Liver (tissue), 9 donors: Measurements from ENCODE around the gene TMEM170B. TPM values are rescaled to one million over a fixed set of nuclear protein-coding genes. Genes with fewer than 3 reads are reported as not detected.

Source experiments
- DNase-seq: peaks from one replicate; pipeline ENCODE4 v3.0.0-alpha.2; 2017; ENCODE audit warnings: low spot score
- H3K27ac ChIP-seq, 2 donors: one replicate each; pipeline ENCODE4 v1.7.0; 2013; ENCODE audit warnings: inconsistent platforms in 2 of 2, low read length in 2 of 2, control low read depth in 1 of 2, low read depth in 1 of 2, mild to moderate bottlenecking in 1 of 2
- H3K27me3 ChIP-seq, 4 donors: one replicate each; pipeline versions ENCODE4 v1.6.1 to v1.7.0; 2013; ENCODE audit warnings: low read length in 3 of 4, inconsistent platforms in 1 of 4, mild to moderate bottlenecking in 1 of 4, moderate library complexity in 1 of 4; ENCODE audit not compliant: control insufficient read depth in 4 of 4, insufficient read depth in 4 of 4
- H3K36me3 ChIP-seq, 4 donors: one replicate each; pipeline versions ENCODE4 v1.6.1 to v1.7.0; 2013; ENCODE audit warnings: low read length in 3 of 4, mild to moderate bottlenecking in 3 of 4, low read depth in 1 of 4, moderate library complexity in 1 of 4; ENCODE audit not compliant: control insufficient read depth in 4 of 4, insufficient read depth in 3 of 4
- H3K4me1 ChIP-seq, 4 donors: one replicate each; pipeline versions ENCODE4 v1.6.1 to v1.7.0; 2013; ENCODE audit warnings: low read length in 3 of 4, mild to moderate bottlenecking in 3 of 4, moderate library complexity in 1 of 4; ENCODE audit not compliant: control insufficient read depth in 4 of 4, insufficient read depth in 4 of 4
- H3K4me3 ChIP-seq, 3 donors: one replicate each; pipeline versions ENCODE4 v1.6.1 to v1.7.0; 2013; ENCODE audit warnings: low read length in 3 of 3, control low read depth in 1 of 3, low read depth in 1 of 3, mild to moderate bottlenecking in 1 of 3
- H3K9ac ChIP-seq, 2 donors: one replicate each; pipeline ENCODE4 v1.7.0; 2013; ENCODE audit warnings: low read length in 2 of 2, mild to moderate bottlenecking in 2 of 2, moderate library complexity in 2 of 2, control low read depth in 1 of 2, low read depth in 1 of 2
- H3K9me3 ChIP-seq, 4 donors: one replicate each; pipeline versions ENCODE4 v1.6.1 to v1.7.0; 2013; ENCODE audit warnings: low read length in 3 of 4; ENCODE audit not compliant: control insufficient read depth in 4 of 4
- EGR1 ChIP-seq, 2 donors: IDR thresholded peaks; 2 replicates each; pipeline ENCODE4 v1.6.1; 2016 to 2018; ENCODE audit warnings: antibody characterized with exemption in 2 of 2, low read depth in 2 of 2
- FOXA1 ChIP-seq: IDR thresholded peaks from 2 replicates; pipeline ENCODE4 v1.6.1; 2016; ENCODE audit warnings: antibody characterized with exemption
- FOXA2 ChIP-seq: IDR thresholded peaks from 2 replicates; pipeline ENCODE4 v1.6.1; 2016; ENCODE audit warnings: antibody characterized with exemption
- HNF4A ChIP-seq, 2 donors: conservative IDR thresholded peaks; 2 replicates each; pipeline ENCODE4 v1.6.1; 2016; ENCODE audit warnings: antibody characterized with exemption in 2 of 2, mild to moderate bottlenecking in 2 of 2
- HNF4G ChIP-seq: IDR thresholded peaks from 2 replicates; pipeline ENCODE4 v1.6.1; 2016; ENCODE audit warnings: antibody characterized with exemption
- JUND ChIP-seq, 2 donors: IDR thresholded peaks; 2 replicates each; pipeline ENCODE4 v1.6.1; 2016; ENCODE audit warnings: antibody characterized with exemption in 2 of 2
- NR2F2 ChIP-seq: IDR thresholded peaks from 2 replicates; pipeline ENCODE4 v1.6.1; 2016; ENCODE audit warnings: antibody characterized with exemption
- RAD21 ChIP-seq, 2 donors: IDR thresholded peaks; 2 replicates each; pipeline ENCODE4 v1.6.1; 2016; ENCODE audit warnings: antibody characterized with exemption in 2 of 2, mild to moderate bottlenecking in 2 of 2
- RXRA ChIP-seq, 2 donors: IDR thresholded peaks; 2 replicates each; pipeline ENCODE4 v1.6.1; 2017 to 2018; ENCODE audit warnings: antibody characterized with exemption in 2 of 2, mild to moderate bottlenecking in 1 of 2
- SP1 ChIP-seq: IDR thresholded peaks from 2 replicates; pipeline ENCODE4 v1.6.1; 2018; ENCODE audit warnings: antibody characterized with exemption, mild to moderate bottlenecking
- YY1 ChIP-seq: IDR thresholded peaks from 2 replicates; pipeline ENCODE4 v1.6.1; 2016; ENCODE audit warnings: antibody characterized with exemption, mild to moderate bottlenecking
- WGBS: extraction: QIAGEN DNeasy Blood & Tissue Kit; methylation state at CpG from one replicate; pipeline ENCODE4 v1.1.7; 2013; 5-methylcytosine and 5-hydroxymethylcytosine counted together
- polyA plus RNA-seq, 2 donors: library from polyadenylated mRNA; stranded (reverse) in 1 of 2; unstranded in 1 of 2; fragments of 200-250 nt in 1 of 2; fragments of >200 nt in 1 of 2; fragmentation: Nextera tagmentation in 1 of 2; extraction: Ambion mirVana in 1 of 2; gene quantifications; one replicate each; pipeline versions ENCODE4 v1.2.1 to v1.2.3, GENCODE V29; 2013 to 2015
- total RNA-seq, 2 donors: library from RNA; depleted of rRNA; stranded (reverse); fragments of >200 nt; gene quantifications; one replicate each; pipeline ENCODE4 v1.2.3, GENCODE V29; 2014
- TF ChIP-seq, protein P1 (sequence below): IDR thresholded peaks from 2 replicates; pipeline ENCODE4 v1.6.1; 2016; ENCODE audit warnings: antibody characterized with exemption, mild to moderate bottlenecking
- TF ChIP-seq, protein P2 (sequence below): IDR thresholded peaks from 2 replicates; pipeline ENCODE4 v1.6.1; 2016; ENCODE audit warnings: antibody characterized with exemption
- TF ChIP-seq, protein P3 (sequence below): IDR thresholded peaks from 2 replicates; pipeline ENCODE4 v1.6.1; 2016; ENCODE audit warnings: antibody characterized with exemption
- TF ChIP-seq, protein P4 (sequence below): IDR thresholded peaks from 2 replicates; pipeline ENCODE4 v1.6.1; 2016; ENCODE audit warnings: antibody characterized with exemption
- donor health status: healthy.
- donor health status: healthy.
- donor health status: healthy.
- donor health status: healthy.
- donor health status: healthy.

Gene TMEM170B
- total and polyA plus RNA-seq, 4 donors = 1.8 to 11.0 (median 6.1) TPM

DNA sequence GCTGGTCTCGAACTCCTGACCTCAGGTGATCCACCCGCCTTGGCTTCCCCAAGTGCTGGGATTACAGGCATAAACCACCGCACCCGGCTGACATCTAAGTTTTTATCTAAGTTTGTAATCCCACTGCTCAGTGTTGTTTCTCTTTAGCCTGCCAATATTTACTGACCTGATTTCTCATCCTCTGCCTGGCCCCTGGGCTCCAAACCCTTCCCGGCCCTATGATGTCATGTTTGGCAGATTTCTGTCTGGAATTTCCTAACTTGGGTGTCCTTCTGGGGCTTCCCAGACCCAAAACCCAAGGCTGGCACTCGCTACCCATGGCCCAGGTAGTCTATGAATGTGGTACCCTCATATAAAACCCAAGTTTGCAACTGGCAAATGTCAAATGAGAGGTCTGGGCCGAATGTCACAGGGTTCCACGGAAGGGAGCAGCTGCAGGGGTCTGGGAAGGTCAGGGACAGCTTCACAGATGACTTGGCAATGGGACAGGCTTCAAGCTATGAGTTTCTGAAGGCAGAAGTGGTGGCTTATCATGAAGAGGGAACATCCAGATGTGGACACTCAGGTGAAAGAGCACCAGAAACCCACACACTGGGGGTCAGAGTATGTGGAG lies 54.9 kb downstream of the TMEM170B start:
- no peaks in the 10 kb centered on the region for H3K36me3 ChIP-seq
- peak overlapping the region; percentile 54 to 76 for H3K27ac ChIP-seq
- no peaks in the 10 kb centered on the region for H3K9me3 ChIP-seq
- WGBS = 29% methylated on average over 8 of the region's 8 CpGs
- H3K9ac ChIP-seq = peak overlapping the region in 1 of 2 donors; percentile 28
- no peak overlapping the region for H3K4me3 ChIP-seq
- DNase-seq = no peak
- peaks cover 0 to 4% (median 2%) of the 10 kb centered on the region in 4 donors for H3K4me1 ChIP-seq
- TF ChIP-seq HNF4G (no peak), SP1 (peak; percentile 50), FOXA1 (peak; percentile 49), YY1 (peak; percentile 49), FOXA2 (peak; percentile 61), NR2F2 (peak; percentile 76), RXRA (IDR thresholded peaks at IDR 0.05) (peak; percentile 63 to 77), HNF4A (conservative IDR thresholded peaks at IDR 0.05) (peak; percentile 50 to 65), RAD21 (IDR thresholded peaks at IDR 0.05) (peak; percentile 9 to 16), EGR1 (IDR thresholded peaks at IDR 0.05; ENCODE audit: low read depth in 2 of 2) (no peak), JUND (IDR thresholded peaks at IDR 0.05) (peak; percentile 88 to 92)
- TF ChIP-seq, protein P1, sequence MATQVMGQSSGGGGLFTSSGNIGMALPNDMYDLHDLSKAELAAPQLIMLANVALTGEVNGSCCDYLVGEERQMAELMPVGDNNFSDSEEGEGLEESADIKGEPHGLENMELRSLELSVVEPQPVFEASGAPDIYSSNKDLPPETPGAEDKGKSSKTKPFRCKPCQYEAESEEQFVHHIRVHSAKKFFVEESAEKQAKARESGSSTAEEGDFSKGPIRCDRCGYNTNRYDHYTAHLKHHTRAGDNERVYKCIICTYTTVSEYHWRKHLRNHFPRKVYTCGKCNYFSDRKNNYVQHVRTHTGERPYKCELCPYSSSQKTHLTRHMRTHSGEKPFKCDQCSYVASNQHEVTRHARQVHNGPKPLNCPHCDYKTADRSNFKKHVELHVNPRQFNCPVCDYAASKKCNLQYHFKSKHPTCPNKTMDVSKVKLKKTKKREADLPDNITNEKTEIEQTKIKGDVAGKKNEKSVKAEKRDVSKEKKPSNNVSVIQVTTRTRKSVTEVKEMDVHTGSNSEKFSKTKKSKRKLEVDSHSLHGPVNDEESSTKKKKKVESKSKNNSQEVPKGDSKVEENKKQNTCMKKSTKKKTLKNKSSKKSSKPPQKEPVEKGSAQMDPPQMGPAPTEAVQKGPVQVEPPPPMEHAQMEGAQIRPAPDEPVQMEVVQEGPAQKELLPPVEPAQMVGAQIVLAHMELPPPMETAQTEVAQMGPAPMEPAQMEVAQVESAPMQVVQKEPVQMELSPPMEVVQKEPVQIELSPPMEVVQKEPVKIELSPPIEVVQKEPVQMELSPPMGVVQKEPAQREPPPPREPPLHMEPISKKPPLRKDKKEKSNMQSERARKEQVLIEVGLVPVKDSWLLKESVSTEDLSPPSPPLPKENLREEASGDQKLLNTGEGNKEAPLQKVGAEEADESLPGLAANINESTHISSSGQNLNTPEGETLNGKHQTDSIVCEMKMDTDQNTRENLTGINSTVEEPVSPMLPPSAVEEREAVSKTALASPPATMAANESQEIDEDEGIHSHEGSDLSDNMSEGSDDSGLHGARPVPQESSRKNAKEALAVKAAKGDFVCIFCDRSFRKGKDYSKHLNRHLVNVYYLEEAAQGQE = no peak
- TF ChIP-seq, protein P2, sequence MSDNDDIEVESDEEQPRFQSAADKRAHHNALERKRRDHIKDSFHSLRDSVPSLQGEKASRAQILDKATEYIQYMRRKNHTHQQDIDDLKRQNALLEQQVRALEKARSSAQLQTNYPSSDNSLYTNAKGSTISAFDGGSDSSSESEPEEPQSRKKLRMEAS = peak; percentile 51
- TF ChIP-seq, protein P3, sequence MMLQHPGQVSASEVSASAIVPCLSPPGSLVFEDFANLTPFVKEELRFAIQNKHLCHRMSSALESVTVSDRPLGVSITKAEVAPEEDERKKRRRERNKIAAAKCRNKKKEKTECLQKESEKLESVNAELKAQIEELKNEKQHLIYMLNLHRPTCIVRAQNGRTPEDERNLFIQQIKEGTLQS = peak; percentile 92
- no peaks in the 10 kb centered on the region for H3K27me3 ChIP-seq

DNA sequence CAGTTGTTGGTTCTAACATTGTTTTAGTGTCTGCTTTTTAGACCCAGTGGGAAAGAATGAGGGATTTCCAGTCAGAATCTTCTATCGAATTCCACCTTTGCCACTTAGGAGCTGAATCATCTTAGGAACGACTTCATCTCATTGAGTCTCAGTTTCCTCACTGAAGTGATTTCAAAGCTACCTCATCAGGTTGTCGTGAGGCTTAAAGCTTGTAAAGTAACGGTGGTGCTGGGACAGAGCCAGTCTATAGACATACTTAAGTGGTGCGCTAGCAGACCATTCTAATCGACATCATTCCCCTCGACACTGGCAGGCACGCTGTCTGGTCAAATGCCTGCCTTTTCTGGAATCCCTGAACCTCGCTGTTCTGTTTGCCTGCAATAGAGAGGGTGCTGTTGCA lies 55.5 kb downstream of the TMEM170B start:
- H3K9me3 ChIP-seq = no peaks in the 10 kb centered on the region
- H3K9ac ChIP-seq = no peak overlapping the region
- H3K36me3 ChIP-seq = no peaks in the 10 kb centered on the region
- H3K4me1 ChIP-seq = peaks cover 0 to 4% (median 2%) of the 10 kb centered on the region in 4 donors
- peak overlapping the region; percentile 54 to 76 for H3K27ac ChIP-seq
- no peak overlapping the region for H3K4me3 ChIP-seq
- no peaks in the 10 kb centered on the region for H3K27me3 ChIP-seq
- TF ChIP-seq SP1 = no peak
- TF ChIP-seq, protein P4, sequence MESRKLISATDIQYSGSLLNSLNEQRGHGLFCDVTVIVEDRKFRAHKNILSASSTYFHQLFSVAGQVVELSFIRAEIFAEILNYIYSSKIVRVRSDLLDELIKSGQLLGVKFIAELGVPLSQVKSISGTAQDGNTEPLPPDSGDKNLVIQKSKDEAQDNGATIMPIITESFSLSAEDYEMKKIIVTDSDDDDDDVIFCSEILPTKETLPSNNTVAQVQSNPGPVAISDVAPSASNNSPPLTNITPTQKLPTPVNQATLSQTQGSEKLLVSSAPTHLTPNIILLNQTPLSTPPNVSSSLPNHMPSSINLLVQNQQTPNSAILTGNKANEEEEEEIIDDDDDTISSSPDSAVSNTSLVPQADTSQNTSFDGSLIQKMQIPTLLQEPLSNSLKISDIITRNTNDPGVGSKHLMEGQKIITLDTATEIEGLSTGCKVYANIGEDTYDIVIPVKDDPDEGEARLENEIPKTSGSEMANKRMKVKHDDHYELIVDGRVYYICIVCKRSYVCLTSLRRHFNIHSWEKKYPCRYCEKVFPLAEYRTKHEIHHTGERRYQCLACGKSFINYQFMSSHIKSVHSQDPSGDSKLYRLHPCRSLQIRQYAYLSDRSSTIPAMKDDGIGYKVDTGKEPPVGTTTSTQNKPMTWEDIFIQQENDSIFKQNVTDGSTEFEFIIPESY = no peak
- TF ChIP-seq FOXA2 = no peak
- TF ChIP-seq, protein P3 = no peak
- WGBS = 96% methylated on average over 9 of the region's 9 CpGs
- DNase-seq = no peak
